EL (cell line): Measurements from ENCODE around the gene LGR6.

Experiments used
- DNase-seq: peaks from one replicate; pipeline ENCODE4 v3.0.0-alpha.2; 2016

Gene LGR6

DNA sequence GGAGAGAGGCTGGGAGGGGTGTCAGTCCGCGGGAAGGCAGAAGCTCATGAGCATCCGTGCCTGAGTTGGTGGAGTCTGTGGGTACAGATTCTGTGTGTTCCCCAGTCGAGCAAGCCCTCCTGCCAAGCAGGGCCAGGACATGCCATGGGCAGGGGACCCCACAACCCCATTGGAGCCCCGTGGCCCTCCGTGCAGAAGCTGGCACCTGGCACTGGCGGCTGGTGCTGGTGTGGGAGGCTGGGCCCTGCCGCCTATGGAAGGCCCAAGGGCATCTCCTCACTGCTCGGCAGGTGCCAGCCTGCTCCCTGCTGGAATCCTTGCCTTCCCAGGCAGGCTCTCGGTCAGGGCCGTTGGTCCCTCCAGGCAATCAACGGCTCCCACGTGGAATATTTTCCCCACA, 74.4 kb downstream of the LGR6 start:
- no peak for DNase-seq

DNA sequence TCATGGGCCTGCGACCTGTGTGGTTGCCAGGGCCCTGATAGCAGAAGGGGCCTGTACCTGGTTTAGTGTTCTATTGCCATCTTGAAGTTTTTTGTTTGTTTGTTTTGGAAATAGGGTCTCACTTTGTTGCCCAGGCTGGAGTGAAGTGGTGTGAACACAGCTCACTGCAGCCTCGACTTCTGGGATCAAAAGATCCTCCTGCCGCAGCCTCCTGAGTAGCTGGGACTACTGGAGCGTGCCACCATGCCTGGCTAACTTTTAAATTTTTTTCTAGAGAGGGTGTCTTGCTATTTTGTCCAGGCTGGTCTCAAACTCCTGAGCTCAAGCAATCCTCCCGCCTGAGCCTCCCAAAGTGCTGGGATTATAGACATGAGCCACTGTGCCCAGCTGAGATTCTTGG, 75.2 kb downstream of the LGR6 start:
- no peak for DNase-seq

DNA sequence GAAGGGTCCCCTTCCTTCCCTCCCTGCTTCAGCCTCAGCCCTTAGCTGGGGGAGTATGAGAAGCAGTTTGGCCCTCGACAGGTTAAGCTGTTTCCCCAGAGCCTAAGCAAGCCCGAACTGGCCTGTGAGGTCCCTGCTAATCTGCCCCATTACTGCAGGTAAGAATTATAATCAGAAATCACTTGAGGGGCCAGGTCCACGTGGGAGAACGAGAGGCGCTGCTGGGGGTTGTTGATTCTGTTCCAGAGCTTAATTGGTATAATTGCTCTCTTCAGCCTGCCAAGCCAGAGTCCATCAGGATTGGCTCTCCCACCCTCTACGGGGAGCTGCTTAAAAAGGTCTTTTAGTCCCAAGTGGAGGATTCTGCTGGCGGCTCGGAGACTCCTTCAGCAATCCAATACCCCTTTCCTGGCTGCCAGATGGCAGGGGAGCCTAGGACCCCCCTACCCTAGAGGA, 77.3 kb downstream of the LGR6 start:
- no peak for DNase-seq

DNA sequence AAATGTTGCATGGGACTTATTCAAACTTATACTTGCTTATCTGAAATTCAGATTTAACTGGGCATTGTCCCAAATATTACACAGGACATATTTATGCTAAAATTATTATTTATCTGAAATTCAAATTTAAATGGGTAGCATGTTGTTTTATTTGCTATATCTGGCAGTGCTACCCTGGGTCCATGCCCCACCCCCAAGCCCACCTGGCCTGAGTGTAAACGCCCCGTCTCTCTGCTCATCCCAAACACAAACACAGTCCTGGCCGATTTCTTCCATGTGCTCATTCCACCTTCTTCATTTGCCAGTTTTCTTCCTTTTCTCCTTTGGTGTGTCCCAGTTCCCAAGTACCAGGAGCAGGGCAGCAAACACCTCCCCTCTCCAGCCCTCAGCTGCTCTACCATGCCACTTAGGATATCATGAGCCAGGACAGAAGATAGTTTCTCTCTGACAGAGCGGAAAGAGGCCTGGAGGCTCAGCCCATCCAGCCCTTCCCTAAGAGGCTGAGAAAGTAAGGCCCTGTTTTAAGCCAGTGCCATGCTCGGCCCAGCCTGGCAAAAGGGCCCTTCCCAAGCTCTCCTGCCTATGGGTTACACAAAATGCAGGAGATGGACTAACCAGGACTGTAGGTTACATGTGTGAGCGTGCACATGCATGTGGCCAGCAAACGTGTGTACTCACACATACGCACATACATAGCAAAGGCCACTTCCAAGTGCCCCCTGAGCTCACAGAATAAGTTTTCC, 78.7 kb downstream of the LGR6 start:
- no peak for DNase-seq

DNA sequence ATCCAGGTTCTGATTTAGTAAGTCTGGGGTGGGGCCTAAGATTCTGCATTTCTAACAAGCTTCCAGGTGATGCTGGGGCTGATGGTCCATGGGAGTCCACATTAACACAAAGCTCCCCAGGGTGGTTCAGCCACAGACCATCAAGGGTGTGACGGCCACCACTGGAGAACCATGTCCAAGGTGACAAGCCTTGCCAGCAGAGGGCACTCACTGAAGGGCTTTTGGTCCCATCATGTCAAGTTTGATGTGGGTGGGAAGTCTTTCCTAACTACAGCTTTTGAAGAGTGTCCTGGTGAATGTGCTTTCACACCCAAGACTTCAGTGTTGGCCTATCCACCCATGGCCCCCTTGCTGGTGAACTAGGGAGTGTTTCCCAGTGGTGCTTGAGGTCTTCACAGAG, 81.0 kb downstream of the LGR6 start:
- peak; percentile 31 for DNase-seq

DNA sequence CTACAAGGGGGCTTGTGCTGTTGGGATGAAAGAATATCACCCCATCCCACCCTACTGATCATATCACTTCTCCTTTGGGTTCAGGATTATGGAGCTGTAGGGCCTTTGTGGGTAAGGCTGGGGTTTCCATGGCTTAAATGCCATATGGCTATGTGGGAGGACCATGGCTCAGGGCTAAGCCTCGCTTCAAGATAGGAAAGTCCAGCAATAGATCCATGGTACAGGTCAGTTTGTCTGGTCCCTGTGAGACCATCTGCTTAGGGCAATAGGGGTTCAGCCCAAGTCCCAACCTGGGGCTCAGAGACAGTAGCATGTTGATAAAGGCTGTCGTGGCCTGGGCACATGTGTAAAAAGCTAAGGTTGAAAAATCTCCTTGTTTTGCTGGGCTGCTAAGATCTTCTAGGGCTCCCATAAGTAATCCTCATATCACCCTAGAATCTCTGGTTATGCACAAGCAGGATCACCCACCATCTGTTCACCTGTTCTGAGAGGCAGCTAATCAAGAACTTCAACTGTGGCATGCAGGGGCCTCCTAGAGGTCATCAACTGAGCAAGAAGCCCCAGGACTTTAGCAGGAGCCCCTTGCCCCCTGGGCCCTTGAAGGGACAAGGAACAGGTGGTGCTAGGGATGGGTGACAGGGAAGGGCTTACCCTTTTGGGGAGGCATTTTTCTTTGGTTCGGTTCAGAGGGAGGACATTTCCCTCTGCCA, 81.6 kb downstream of the LGR6 start:
- no peak for DNase-seq

DNA sequence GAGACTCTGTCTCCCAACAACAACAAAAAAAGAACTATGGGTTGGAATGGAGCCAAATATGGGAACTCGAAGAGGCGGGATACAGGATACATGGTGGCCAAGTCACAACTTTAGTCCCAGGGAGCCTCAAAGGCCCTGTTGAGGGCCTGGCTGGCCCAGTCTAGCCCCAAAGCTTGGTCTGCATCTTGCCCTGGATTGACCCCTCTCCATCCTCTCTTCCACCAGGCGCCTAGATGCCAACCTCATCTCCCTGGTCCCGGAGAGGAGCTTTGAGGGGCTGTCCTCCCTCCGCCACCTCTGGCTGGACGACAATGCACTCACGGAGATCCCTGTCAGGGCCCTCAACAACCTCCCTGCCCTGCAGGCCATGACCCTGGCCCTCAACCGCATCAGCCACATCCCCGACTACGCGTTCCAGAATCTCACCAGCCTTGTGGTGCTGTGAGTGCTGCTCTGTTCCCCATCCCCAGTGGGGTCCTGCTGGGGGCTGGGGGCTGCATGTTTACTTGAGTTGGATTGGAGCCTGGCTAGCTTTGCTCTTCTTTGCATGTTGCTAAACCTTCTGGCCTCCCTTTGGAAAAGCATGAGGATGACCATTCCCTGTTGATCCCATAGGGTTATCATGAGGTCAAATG, 82.6 kb downstream of the LGR6 start:
- no peak for DNase-seq

DNA sequence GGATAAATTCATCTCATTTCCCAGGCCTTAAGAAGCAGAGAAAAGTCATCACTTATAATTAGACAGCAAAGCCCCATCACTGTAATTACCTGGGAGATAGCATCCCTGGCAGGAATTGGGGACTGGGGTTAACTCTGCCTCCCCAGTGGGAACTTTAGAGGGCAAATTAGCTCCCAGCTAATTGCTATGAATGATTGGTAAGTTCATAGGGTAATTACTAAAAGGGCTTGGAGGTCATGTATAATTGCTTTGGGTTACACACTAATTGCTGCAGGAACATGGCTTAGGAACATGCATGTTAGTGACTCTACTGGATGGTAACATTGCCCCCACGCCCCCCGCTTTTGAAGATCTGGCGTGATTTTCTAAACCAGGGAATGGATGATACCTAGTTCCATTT, 83.3 kb downstream of the LGR6 start:
- no peak for DNase-seq

DNA sequence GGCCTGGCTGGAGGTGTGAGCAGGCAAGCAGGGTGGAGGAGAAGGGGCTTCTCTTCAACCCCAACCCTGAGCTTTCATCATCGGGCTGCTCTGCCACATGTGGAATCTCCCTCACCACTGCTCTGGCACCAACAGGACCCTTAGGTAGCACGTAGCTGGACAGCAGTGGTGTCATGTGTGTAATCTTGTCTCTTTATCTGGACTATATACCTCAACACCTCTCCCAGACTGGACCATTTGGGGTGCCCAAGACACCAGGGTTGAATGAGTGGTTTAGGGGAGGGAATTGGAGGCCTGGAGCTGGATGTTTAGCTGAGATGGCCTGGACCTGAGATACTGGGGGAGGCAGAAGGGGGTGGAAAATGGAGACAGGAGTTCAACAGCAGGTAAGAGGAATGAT, 85.2 kb downstream of the LGR6 start:
- no peak for DNase-seq

DNA sequence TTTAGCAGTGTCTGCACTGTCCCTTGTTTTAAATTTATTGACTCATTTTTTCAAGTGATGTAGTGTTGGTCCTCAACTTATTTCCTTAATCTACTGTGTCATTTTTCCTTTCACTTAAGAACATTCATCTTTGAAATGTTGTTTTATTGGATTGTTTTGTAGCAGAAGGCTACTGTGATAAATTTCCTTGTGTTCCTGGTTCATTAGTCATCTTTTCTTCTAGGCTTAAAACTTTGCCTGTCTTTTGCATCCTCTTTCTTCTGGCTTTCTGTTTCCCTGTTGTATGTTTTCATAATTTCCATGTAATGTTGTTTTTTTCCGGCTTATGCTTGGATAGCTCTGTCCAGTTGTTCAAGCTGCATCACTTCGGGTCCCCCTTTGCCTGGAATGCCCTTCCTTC, 86.2 kb downstream of the LGR6 start:
- peak; percentile 33 for DNase-seq

DNA sequence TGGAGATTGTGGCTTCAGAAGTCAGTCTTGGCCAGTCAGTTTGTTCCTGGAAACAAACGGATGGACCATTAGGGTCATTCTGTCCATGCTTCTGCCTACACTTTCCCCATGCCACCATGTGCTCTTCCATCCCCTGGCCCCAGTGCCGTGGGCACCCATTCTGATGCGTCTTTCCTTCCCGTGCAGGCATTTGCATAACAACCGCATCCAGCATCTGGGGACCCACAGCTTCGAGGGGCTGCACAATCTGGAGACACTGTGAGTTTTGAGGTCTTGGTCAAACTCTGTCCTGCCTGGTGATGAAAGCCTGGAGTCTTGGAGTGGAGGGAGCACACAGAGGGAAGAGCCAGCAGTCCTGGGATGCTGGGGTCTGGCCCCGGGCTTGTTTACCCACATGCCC, 87.0 kb downstream of the LGR6 start:
- DNase-seq, result no peak

DNA sequence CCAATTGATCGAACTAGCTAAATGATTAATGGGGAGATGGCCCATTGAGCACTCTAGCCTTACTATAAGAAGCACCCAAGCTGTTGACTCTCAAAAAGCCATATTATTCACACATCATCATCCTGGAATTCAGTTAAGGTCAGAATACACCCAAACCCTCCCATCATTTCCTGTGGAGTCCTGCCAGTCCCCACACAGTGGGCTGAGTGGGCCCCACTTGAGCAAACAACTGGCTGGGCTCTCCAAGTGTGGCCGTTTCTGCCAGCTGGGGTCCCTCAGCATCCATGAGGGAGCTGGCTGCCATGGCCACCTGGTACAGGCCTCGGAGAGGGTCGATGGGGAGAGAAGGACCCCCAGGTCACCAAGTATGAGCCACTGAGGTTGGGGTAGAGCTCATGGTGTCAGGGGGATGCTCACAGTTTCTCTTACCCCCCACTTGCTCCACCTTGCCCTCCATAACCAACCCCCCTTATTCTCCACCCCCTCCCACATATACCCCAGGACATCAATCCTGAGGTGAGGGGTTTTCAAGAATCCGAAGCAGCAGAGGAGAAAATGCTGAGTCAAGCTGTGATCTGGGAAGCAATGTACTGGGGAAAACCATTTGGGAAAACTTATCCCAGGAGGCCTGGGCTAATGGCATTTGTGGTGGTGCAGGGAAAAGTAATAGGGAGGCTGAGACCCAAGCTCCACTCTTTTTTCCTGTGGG, 87.9 kb downstream of the LGR6 start:
- peak; percentile 87 for DNase-seq

DNA sequence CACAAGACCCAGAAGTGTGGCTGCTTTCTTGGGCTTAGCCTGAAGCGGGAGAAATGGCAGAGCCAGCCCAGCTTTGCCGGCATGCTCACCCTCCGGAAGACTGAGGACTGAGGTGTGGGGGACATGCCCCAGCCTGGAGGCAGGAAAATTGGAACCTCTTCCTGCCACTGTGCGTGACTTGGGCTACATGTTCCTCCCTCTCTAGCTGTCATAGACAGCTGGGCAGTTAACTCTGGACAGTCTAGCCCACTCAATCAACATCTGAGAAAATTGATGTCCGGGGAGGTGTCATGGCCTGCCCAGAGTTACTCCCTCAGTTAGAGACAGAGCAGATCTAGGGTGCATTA, 88.4 kb downstream of the LGR6 start:
- DNase-seq, result no peak

DNA sequence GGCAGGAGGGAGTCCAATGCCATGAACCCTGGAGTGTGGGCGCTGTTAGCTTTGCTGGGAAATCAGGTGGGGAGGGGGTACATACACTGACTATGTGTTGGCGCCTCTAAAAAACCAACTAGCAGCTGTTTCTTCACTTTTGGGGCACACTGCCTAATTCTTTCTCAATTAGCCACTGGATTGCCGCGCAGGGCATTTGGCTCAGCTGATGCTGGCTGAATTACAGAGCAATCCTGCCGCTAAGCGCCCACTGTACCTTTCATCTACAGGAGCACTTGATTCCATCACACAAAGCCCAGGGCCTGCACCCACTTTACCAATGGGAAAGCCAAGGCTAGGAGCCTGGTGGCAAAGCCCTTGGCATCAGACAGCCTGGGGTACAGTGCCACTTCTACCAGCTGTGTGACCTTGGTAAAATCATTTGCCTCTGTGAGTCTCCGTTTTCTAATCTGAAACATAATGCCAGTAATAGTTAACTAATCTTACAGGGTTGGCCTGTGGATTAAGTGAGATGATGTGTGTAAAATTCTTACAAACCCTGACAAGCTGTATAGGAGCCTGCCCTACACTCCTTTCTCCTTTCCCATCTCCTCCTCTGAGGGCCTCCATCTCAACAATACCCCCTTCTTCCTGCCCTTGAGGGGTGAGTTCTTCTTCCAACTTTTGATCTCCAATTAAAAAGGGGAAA, 89.1 kb downstream of the LGR6 start:
- DNase-seq, result no peak

DNA sequence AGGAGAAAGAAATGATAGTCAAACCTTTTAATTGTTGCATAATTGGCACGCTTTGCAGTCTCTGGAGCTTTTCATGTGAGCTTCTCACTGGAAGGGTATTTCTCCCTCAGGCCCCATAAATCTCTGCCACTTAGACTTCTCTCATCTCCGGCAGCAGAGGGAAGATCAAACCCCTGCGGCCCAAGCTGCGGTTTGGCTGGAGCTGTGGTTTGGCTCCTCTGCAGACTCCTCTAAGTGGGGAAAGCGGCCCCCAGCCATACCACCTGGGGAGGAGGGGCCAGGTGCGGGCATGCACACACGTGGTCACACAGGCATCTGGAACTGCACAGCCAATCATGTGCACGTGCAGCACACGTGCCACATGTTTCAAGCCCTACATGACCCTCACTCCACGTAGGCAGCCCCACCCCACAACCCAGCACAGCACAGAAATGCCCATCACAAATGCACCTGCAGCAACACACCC, 89.8 kb downstream of the LGR6 start:
- DNase-seq, result peak; percentile 94

DNA sequence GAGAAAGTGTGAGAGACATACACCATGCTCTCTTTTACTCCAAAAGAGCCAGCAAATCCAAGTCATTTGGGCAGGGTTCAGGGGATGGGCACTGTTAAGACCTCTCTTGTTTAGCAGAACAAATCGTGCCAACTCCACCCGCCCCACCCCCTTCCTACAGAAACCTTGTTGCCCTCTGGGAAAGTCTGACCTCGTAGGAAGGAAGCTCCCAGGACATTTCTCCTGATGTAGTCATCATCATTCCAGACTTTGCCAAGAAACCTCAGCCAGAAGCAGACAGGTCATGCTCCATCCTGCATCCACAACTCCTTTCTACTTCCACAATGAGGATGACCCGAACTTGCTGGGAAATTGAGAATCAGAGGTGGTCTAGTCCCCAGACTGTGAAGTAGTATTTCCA, 90.4 kb downstream of the LGR6 start:
- DNase-seq, result peak; percentile 87

DNA sequence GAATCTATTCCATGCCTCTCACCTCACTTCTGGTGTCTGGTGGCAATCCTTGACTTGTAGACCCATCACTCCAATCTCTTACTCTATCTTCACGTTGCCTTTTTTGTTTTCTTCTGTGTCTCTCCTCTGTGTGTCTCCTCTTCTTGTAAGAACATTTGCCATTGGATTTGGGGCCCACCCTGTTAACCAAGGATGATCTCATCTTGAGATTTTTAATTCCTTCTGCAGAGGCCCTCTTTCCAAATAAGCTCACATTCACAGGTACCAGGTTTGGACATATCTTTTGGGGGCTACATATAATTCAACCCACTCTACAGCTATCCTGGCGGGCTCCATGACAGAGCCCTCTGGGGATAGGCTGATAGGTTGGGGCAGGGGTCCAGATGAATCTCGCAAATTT, 92.3 kb downstream of the LGR6 start:
- DNase-seq, result no peak

DNA sequence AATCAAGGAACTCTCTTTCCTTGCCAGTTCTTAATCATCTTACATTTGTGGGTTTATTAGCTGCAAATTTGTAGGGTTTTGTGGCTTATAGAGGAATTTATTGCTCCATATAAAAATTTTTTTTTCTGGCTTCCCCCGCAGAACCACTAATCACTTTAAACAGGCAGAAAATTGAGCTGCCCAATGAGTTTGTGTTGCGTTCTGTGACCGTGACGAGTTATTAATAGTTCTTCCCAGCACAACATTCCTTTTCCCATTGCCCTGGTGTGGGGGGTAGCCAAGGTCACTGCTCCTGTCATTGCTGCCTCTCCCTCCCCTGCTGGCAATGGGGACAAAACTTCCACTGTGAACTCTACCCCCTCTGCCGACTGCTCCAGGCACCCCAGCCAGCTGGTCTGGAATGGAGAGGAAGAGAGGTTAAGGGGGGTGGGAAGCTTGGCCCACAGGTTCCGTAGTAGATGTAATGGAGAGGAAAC, 93.1 kb downstream of the LGR6 start:
- DNase-seq, result peak; percentile 65

DNA sequence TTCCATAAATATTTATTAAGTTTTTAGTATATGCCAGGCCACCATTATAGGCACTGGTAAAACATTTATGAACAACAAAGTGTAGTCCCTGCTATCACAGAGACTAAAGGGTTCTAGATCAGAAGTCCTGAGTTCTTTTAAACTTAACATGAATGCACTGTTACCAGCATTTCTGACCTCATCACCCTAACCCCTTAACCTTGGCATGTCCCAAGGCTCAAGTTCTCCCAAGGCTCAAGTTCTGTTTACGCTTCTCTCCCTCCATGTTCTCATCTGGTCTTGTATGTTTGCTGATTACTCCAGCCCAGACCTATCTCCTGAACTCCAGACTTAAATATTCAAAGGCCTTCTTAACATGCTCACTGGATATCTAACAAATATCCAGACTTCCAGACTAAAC, 93.6 kb downstream of the LGR6 start:
- DNase-seq, result no peak

DNA sequence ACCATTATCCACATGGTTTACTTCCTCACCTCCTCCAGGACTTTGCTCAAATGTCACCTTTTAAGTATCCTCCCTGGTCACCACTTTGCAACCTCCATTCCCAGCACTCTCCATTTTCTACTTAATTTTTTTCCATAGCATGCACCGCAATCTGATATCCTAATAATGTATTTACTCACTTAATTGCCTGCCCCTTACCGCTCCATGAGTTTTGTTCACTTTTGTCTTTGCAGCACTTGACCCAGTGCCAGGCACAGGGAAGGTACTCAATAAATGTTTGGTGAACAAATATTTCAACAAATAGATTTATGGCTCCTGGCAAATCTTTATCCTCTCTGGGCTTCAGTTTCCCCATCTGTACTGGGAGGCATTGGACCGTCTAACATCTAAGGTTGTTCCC, 94.6 kb downstream of the LGR6 start:
- DNase-seq, result no peak

DNA sequence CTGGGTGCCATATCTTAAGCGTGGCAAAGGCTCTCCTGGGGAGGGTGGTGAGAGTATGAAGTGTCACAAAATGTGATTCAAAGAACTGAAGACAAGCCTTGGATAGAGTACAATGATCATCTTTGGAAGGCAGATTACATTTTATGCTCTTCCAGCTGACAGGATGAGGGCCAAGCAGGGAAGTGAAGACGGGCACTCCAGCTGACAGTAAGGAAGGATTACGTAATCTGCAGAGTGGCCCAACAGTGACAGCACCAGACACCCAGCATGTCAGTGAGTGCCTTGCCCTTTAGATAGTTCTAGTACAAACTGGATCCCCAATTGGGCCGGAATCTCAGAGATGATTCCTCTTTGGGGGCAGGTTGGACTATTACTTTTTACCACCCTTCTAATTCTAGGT, 95.4 kb downstream of the LGR6 start:
- no peak for DNase-seq

DNA sequence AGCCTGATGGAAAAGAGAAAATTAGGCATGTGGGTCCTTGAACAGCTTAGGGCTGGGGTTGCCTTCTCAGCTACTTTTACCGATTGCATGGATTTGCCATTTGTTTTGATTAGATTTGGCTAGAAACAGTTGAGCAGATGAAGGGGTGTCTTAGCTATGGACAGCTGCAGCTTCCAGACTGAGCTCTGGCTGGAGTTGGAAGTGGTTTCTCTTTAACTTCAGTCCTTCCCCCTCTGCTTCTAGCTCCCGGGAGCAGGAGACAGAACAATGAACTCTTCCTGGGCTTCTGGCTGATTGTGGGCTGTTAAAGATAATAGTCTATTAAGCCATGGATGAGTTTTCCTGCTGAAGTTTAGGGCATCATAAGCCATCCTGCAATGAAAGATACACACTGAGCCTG, 97.4 kb downstream of the LGR6 start:
- DNase-seq, result no peak
